HEK293 (cell line): ENCODE results near the gene XYLT2.

Experiments used
- KLF10 ChIP-seq: fragments of 450-650 bp; IDR thresholded peaks from 2 replicates; pipeline ENCODE4 v1.5.1; 2018; ENCODE audit warnings: missing biosample characterization, mild to moderate bottlenecking, missing genetic modification characterization
- KLF16 ChIP-seq: fragments of 450-650 bp; formaldehyde crosslinking; IDR thresholded peaks from 2 replicates; pipeline ENCODE4 v1.5.1; 2017; ENCODE audit warnings: missing biosample characterization, missing genetic modification characterization
- PRDM2 ChIP-seq: fragments of 450-650 bp; formaldehyde crosslinking; IDR thresholded peaks from 2 replicates; pipeline ENCODE4 v1.5.1; 2016; ENCODE audit warnings: missing biosample characterization, missing genetic modification characterization, borderline replicate concordance
- SP2 ChIP-seq: fragments of 450-650 bp; formaldehyde crosslinking; IDR thresholded peaks from 2 replicates; pipeline ENCODE4 v1.5.1; 2016; ENCODE audit warnings: missing biosample characterization, missing genetic modification characterization
- SP7 ChIP-seq: fragments of 450-650 bp; formaldehyde crosslinking; IDR thresholded peaks from 2 replicates; pipeline ENCODE4 v1.5.1; 2016; ENCODE audit warnings: missing biosample characterization, missing genetic modification characterization
- ZBTB20 ChIP-seq: fragments of 450-650 bp; formaldehyde crosslinking; IDR thresholded peaks from 2 replicates; pipeline ENCODE4 v1.5.1; 2016; ENCODE audit warnings: missing biosample characterization, missing genetic modification characterization
- ZIC2 ChIP-seq: fragments of 450-650 bp; formaldehyde crosslinking; IDR thresholded peaks from 2 replicates; pipeline ENCODE4 v1.5.1; 2016; ENCODE audit warnings: missing biosample characterization, missing genetic modification characterization
- ZNF169 ChIP-seq: fragments of 450-650 bp; formaldehyde crosslinking; IDR thresholded peaks from 2 replicates; pipeline ENCODE4 v1.5.1; 2016; ENCODE audit warnings: missing biosample characterization, missing genetic modification characterization
- ZNF174 ChIP-seq: fragments of 450-650 bp; formaldehyde crosslinking; IDR thresholded peaks from 2 replicates; pipeline ENCODE4 v1.5.0; 2017; ENCODE audit warnings: missing biosample characterization, mild to moderate bottlenecking, missing genetic modification characterization
- ZNF280C ChIP-seq: fragments of 450-650 bp; formaldehyde crosslinking; IDR thresholded peaks from 2 replicates; pipeline ENCODE4 v1.5.1; 2016; ENCODE audit warnings: missing biosample characterization, missing genetic modification characterization
- ZNF311 ChIP-seq: fragments of 450-650 bp; formaldehyde crosslinking; IDR thresholded peaks from 2 replicates; pipeline ENCODE4 v1.5.1; 2017; ENCODE audit warnings: missing biosample characterization, missing genetic modification characterization, borderline replicate concordance
- ZNF324 ChIP-seq: fragments of 450-650 bp; formaldehyde crosslinking; IDR thresholded peaks from 2 replicates; pipeline ENCODE4 v1.5.1; 2016; ENCODE audit warnings: missing biosample characterization, missing genetic modification characterization
- ZNF362 ChIP-seq: fragments of 450-650 bp; formaldehyde crosslinking; IDR thresholded peaks from 2 replicates; pipeline ENCODE4 v1.5.1; 2016; ENCODE audit warnings: missing biosample characterization, missing genetic modification characterization
- ZNF37A ChIP-seq: fragments of 450-650 bp; IDR thresholded peaks from 2 replicates; pipeline ENCODE4 v1.5.1; 2018; ENCODE audit warnings: missing biosample characterization, missing genetic modification characterization
- ZNF391 ChIP-seq: fragments of 450-650 bp; formaldehyde crosslinking; IDR thresholded peaks from 2 replicates; pipeline ENCODE4 v1.5.1; 2016; ENCODE audit warnings: low read depth, missing biosample characterization, missing genetic modification characterization, borderline replicate concordance
- ZNF404 ChIP-seq: fragments of 450-650 bp; formaldehyde crosslinking; IDR thresholded peaks from 2 replicates; pipeline ENCODE4 v1.5.1; 2017; ENCODE audit warnings: missing biosample characterization, missing genetic modification characterization
- ZNF48 ChIP-seq: fragments of 450-650 bp; formaldehyde crosslinking; IDR thresholded peaks from 2 replicates; pipeline ENCODE4 v1.5.1; 2016; ENCODE audit warnings: missing biosample characterization, missing genetic modification characterization
- ZNF521 ChIP-seq: fragments of 450-650 bp; formaldehyde crosslinking; IDR thresholded peaks from 2 replicates; pipeline ENCODE4 v1.5.1; 2017; ENCODE audit warnings: missing biosample characterization, mild to moderate bottlenecking, missing genetic modification characterization
- ZNF600 ChIP-seq: fragments of 450-650 bp; formaldehyde crosslinking; IDR thresholded peaks from 2 replicates; pipeline ENCODE4 v1.5.1; 2016; ENCODE audit warnings: missing biosample characterization, missing genetic modification characterization
- ZNF639 ChIP-seq: fragments of 450-650 bp; formaldehyde crosslinking; IDR thresholded peaks from 2 replicates; pipeline ENCODE4 v1.5.1; 2016; ENCODE audit warnings: missing biosample characterization, missing genetic modification characterization
- ZNF660 ChIP-seq: fragments of 450-650 bp; IDR thresholded peaks from 2 replicates; pipeline ENCODE4 v1.5.1; 2018; ENCODE audit warnings: missing biosample characterization, mild to moderate bottlenecking, missing genetic modification characterization
- ZNF776 ChIP-seq: fragments of 450-650 bp; formaldehyde crosslinking; IDR thresholded peaks from 2 replicates; pipeline ENCODE4 v1.5.0; 2017; ENCODE audit warnings: missing biosample characterization, missing genetic modification characterization, borderline replicate concordance
- ZNF830 ChIP-seq: fragments of 450-650 bp; IDR thresholded peaks from 2 replicates; pipeline ENCODE4 v1.5.0; 2018; ENCODE audit warnings: missing biosample characterization, missing genetic modification characterization, low read depth, mild to moderate bottlenecking, moderate library complexity
- TF ChIP-seq, protein P1 (sequence below): fragments of 450-650 bp; formaldehyde crosslinking; IDR thresholded peaks from 2 replicates; pipeline ENCODE4 v1.5.1; 2016; ENCODE audit warnings: missing biosample characterization, missing genetic modification characterization
- TF ChIP-seq, protein P2 (sequence below): fragments of 450-650 bp; IDR thresholded peaks from 2 replicates; pipeline ENCODE4 v1.5.1; 2018; ENCODE audit warnings: missing biosample characterization, missing genetic modification characterization

The XYLT2 gene

DNA sequence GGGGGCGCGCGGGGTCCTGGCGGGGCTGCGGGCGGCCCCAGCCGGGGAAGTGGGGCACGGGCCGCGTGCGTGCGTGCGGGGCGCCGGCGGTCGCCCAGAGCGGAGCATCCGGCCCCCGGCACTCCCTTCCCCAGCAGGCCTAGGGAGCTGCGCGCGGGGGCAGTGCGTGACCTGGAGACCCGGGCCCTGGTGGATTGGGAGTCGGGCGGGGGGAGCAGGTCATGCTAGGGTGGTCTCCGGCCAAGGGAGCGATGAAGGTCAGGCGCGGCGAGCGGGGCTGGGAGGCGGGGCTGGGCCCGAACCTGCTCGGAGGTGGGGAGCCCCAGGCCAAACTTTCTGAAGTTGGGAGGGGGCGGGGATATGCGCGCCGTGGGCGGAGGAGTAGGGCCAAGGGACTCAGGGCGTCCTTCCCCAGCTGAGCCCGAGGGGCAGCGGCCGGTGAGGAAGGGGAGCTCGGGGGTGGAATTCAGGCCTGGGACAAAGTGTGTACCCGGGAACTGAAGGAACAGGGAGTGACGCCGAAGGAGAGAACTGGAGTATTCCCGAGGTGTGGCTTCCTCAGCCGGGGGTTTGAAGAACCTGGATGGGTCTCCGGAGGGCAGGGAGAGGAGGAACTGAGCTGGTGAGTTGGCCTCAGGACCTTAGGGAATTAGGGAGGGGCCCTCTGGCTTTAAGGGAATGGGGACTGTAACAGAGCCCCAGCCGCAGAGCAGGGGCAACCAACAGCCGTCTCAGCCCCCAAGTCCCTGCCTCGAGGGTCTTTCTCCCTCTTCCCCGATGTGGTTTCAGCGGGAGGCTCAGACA, 589 bp downstream of the XYLT2 start (continued):
- TF ChIP-seq ZNF639: no peak
- no peak for TF ChIP-seq ZNF280C (tag by site-specific recombination)
- peak; percentile 66 for TF ChIP-seq SP2 (tag by site-specific recombination)
- TF ChIP-seq KLF10: 0 out of 2 replicates have a peak, but pooled peaks have one; percentile 6
- TF ChIP-seq ZNF324 (tag by site-specific recombination): no peak
- TF ChIP-seq ZNF660 (tag by site-specific recombination): 0 out of 2 replicates have a peak, but pooled peaks have one; percentile 7
- TF ChIP-seq, protein P1, sequence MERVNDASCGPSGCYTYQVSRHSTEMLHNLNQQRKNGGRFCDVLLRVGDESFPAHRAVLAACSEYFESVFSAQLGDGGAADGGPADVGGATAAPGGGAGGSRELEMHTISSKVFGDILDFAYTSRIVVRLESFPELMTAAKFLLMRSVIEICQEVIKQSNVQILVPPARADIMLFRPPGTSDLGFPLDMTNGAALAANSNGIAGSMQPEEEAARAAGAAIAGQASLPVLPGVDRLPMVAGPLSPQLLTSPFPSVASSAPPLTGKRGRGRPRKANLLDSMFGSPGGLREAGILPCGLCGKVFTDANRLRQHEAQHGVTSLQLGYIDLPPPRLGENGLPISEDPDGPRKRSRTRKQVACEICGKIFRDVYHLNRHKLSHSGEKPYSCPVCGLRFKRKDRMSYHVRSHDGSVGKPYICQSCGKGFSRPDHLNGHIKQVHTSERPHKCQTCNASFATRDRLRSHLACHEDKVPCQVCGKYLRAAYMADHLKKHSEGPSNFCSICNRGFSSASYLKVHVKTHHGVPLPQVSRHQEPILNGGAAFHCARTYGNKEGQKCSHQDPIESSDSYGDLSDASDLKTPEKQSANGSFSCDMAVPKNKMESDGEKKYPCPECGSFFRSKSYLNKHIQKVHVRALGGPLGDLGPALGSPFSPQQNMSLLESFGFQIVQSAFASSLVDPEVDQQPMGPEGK: peak; percentile 82
- TF ChIP-seq ZNF174: no peak
- no peak for TF ChIP-seq ZNF311 (tag by site-specific recombination)
- peak; percentile 71; the same call in 1 of the 2 replicates for TF ChIP-seq ZBTB20 (tag by site-specific recombination)
- TF ChIP-seq ZNF169 (tag by site-specific recombination): no peak
- TF ChIP-seq PRDM2 (tag by site-specific recombination): no peak
- no peak for TF ChIP-seq ZNF600 (tag by site-specific recombination)
- no peak for TF ChIP-seq ZNF404
- TF ChIP-seq ZNF830 (tag by site-specific recombination): no peak
- peak; percentile 52 for TF ChIP-seq KLF16 (tag by site-specific recombination)
- 0 out of 2 replicates have a peak, but pooled peaks have one; percentile 26 for TF ChIP-seq ZNF391 (tag by site-specific recombination)
- no peak for TF ChIP-seq ZNF362
- TF ChIP-seq ZNF37A (tag by site-specific recombination): no peak
- no peak for TF ChIP-seq ZNF48 (tag by site-specific recombination)
- peak; percentile 42; the same call in 1 of the 2 replicates for TF ChIP-seq ZIC2 (tag by site-specific recombination)
- TF ChIP-seq, protein P2, sequence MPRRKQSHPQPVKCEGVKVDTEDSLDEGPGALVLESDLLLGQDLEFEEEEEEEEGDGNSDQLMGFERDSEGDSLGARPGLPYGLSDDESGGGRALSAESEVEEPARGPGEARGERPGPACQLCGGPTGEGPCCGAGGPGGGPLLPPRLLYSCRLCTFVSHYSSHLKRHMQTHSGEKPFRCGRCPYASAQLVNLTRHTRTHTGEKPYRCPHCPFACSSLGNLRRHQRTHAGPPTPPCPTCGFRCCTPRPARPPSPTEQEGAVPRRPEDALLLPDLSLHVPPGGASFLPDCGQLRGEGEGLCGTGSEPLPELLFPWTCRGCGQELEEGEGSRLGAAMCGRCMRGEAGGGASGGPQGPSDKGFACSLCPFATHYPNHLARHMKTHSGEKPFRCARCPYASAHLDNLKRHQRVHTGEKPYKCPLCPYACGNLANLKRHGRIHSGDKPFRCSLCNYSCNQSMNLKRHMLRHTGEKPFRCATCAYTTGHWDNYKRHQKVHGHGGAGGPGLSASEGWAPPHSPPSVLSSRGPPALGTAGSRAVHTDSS (tag by site-specific recombination): no peak
- no peak for TF ChIP-seq ZNF776
- TF ChIP-seq ZNF521 (tag by site-specific recombination): no peak
- TF ChIP-seq SP7 (tag by site-specific recombination): 0 out of 2 replicates have a peak, but pooled peaks have one; percentile 32
